IMR-90 (cell line): Measurements from ENCODE around the gene DHRS7B. TPM values are rescaled to one million over a fixed set of nuclear protein-coding genes. Genes with fewer than 3 reads are reported as not detected.

ENCODE experiments used
- ATAC-seq: fragments of 200-7000 bp; cut with Tn5 transposase; 2 replicates; pipeline ENCODE4 v1.9.1; 2020; ENCODE audit warnings: low read depth, mild to moderate bottlenecking, moderate library complexity
- BruUV-seq: library from RNA; stranded (reverse); fragments of 400-500 nt; replicated peaks from 2 replicates; lab custom pipeline; 2021; lab: Mats Ljungman, UMichigan
- CTCF ChIA-PET: fragments of 300-600 bp; formaldehyde crosslinking; extraction: SDS; loops from one replicate; lab custom pipeline; 2021; ENCODE audit warnings: antibody characterized with exemption; lab: Yijun Ruan, JAX
- POLR2A ChIA-PET: fragments of 300-600 bp; sonication (Branson Sonifier 250); formaldehyde crosslinking; loops from one replicate; lab custom pipeline; 2022; ENCODE audit warnings: antibody characterized with exemption; ENCODE audit not compliant: unreplicated experiment; lab: Charles Lee
- DNase-seq: peaks from one replicate; pipeline ENCODE4 v3.0.0; 2013
- H2AFZ ChIP-seq: replicated peaks from 2 replicates; pipeline ENCODE3; 2013; ENCODE audit warnings: low read length, mild to moderate bottlenecking; ENCODE audit not compliant: poor library complexity
- H2AK5ac ChIP-seq: 2 replicates; pipeline ENCODE4 v1.6.1; 2013; ENCODE audit warnings: low read depth, low read length, inconsistent platforms
- H2AK9ac ChIP-seq: replicated peaks from 2 replicates; pipeline ENCODE3; 2013; ENCODE audit warnings: mild to moderate bottlenecking, low read depth, low read length, moderate library complexity; ENCODE audit not compliant: poor library complexity
- H2BK120ac ChIP-seq: 2 replicates; pipeline ENCODE4 v1.6.1; 2013; ENCODE audit warnings: low read depth, low read length, inconsistent platforms
- H2BK15ac ChIP-seq: 3 replicates; pipeline ENCODE4 v1.6.1; 2013; ENCODE audit warnings: low read depth, low read length, inconsistent platforms
- H2BK20ac ChIP-seq: 2 replicates; pipeline ENCODE4 v1.6.1; 2013; ENCODE audit warnings: low read depth, mild to moderate bottlenecking, inconsistent platforms, low read length, moderate library complexity
- H2BK5ac ChIP-seq: 2 replicates; pipeline ENCODE4 v1.6.1; 2013; ENCODE audit warnings: mild to moderate bottlenecking, low read depth, low read length, inconsistent platforms; ENCODE audit not compliant: poor library complexity, severe bottlenecking
- H3K14ac ChIP-seq: replicated peaks from 2 replicates; pipeline ENCODE4 v1.6.1; 2013; ENCODE audit warnings: low read depth, low read length, inconsistent platforms
- H3K18ac ChIP-seq: 2 replicates; pipeline ENCODE4 v1.6.1; 2013; ENCODE audit warnings: low read depth, low read length, control low read depth
- H3K23ac ChIP-seq: 2 replicates; pipeline ENCODE4 v1.6.1; 2013; ENCODE audit warnings: low read depth, low read length, inconsistent platforms
- H3K27ac ChIP-seq: 2 replicates; pipeline ENCODE4 v1.5.1; 2013; ENCODE audit warnings: mild to moderate bottlenecking, control low read depth, low read length; ENCODE audit not compliant: insufficient read depth
- H3K27me3 ChIP-seq: 2 replicates; pipeline ENCODE4 v1.6.1; 2013; ENCODE audit warnings: low read length; ENCODE audit not compliant: control insufficient read depth, insufficient read depth
- H3K36me3 ChIP-seq: 2 replicates; pipeline ENCODE4 v1.6.1; 2013; ENCODE audit warnings: low read length, mixed read lengths; ENCODE audit not compliant: control insufficient read depth, insufficient read depth
- H3K4ac ChIP-seq: 2 replicates; pipeline ENCODE4 v1.6.1; 2013; ENCODE audit warnings: low read depth, low read length, inconsistent platforms
- H3K4me1 ChIP-seq: 2 replicates; pipeline ENCODE4 v1.6.1; 2013; ENCODE audit warnings: low read length, mixed read lengths; ENCODE audit not compliant: control insufficient read depth, insufficient read depth
- H3K4me2 ChIP-seq: 2 replicates; pipeline ENCODE4 v1.6.1; 2013; ENCODE audit warnings: low read depth, mild to moderate bottlenecking, control low read depth, low read length, moderate library complexity
- H3K4me3 ChIP-seq: 2 replicates; pipeline ENCODE4 v1.5.1; 2013; ENCODE audit warnings: low read depth, mild to moderate bottlenecking, control low read depth, low read length, moderate library complexity; ENCODE audit not compliant: insufficient read depth
- H3K56ac ChIP-seq: 2 replicates; pipeline ENCODE4 v1.6.1; 2013; ENCODE audit warnings: low read length, inconsistent platforms; ENCODE audit not compliant: insufficient read depth; ENCODE audit errors: extremely low read depth
- H3K79me1 ChIP-seq, 2 experiments: 2 replicates each; pipeline ENCODE4 v1.6.1; 2013; ENCODE audit warnings: low read length in 2 of 2, inconsistent platforms in 1 of 2, low read depth in 1 of 2
- H3K9ac ChIP-seq: 2 replicates; pipeline ENCODE4 v1.6.1; 2013; ENCODE audit warnings: low read depth, low read length, control low read depth
- H3K9me1 ChIP-seq: 2 replicates; pipeline ENCODE4 v1.6.1; 2013; ENCODE audit warnings: low read length, inconsistent platforms; ENCODE audit not compliant: insufficient read depth
- H3K9me3 ChIP-seq: 2 replicates; pipeline ENCODE4 v1.6.1; 2013; ENCODE audit warnings: low read length; ENCODE audit not compliant: control insufficient read depth, insufficient read depth
- H4K20me1 ChIP-seq: 2 replicates; pipeline ENCODE4 v1.6.1; 2013; ENCODE audit warnings: low read length, inconsistent platforms; ENCODE audit not compliant: insufficient read depth
- H4K5ac ChIP-seq: 2 replicates; pipeline ENCODE4 v1.6.1; 2013; ENCODE audit warnings: mild to moderate bottlenecking, low read depth, low read length, control low read depth
- H4K8ac ChIP-seq, 2 experiments: 2 replicates each; pipeline ENCODE4 v1.6.1; 2013; ENCODE audit warnings: low read depth in 2 of 2, low read length in 2 of 2, control low read depth in 1 of 2, inconsistent platforms in 1 of 2
- H4K91ac ChIP-seq: 2 replicates; pipeline ENCODE4 v1.6.1; 2013; ENCODE audit warnings: low read depth, low read length, inconsistent platforms; ENCODE audit not compliant: insufficient read depth
- CEBPB ChIP-seq: IDR thresholded peaks from 2 replicates; pipeline ENCODE4 v1.6.1; 2012; ENCODE audit warnings: low read depth, low read length, improper control_type of control experiment
- CTCF ChIP-seq: conservative IDR thresholded peaks from 2 replicates; pipeline ENCODE4 v1.5.1; 2012; ENCODE audit warnings: mild to moderate bottlenecking, low read depth, low read length, improper control_type of control experiment
- ELK1 ChIP-seq: fragments of 150-350 bp; IDR thresholded peaks from 2 replicates; pipeline ENCODE4 v1.6.1; 2016; ENCODE audit warnings: low read depth, mild to moderate bottlenecking, low read length, moderate library complexity, borderline replicate concordance
- FOS ChIP-seq: fragments of 150-350 bp; IDR thresholded peaks from 2 replicates; pipeline ENCODE4 v1.6.1; 2016; ENCODE audit warnings: low read depth, low read length
- MAFK ChIP-seq: IDR thresholded peaks from 2 replicates; pipeline ENCODE4 v1.6.1; 2012; ENCODE audit warnings: low read depth, low read length, improper control_type of control experiment
- MXI1 ChIP-seq: IDR thresholded peaks from 2 replicates; pipeline ENCODE4 v1.6.1; 2012; ENCODE audit warnings: low read depth, mild to moderate bottlenecking, low read length, moderate library complexity, borderline replicate concordance
- NFE2L2 ChIP-seq: fragments of 150-350 bp; IDR thresholded peaks from 2 replicates; pipeline ENCODE4 v1.6.1; 2016; ENCODE audit warnings: low read depth, mild to moderate bottlenecking, low read length
- RAD21 ChIP-seq: IDR thresholded peaks from 2 replicates; pipeline ENCODE4 v1.6.1; 2012; ENCODE audit warnings: low read length, improper control_type of control experiment
- RFX5 ChIP-seq: IDR thresholded peaks from 2 replicates; pipeline ENCODE4 v1.8.0; 2012; ENCODE audit warnings: low read depth, mild to moderate bottlenecking, low read length, moderate library complexity
- SMC3 ChIP-seq: fragments of 150-350 bp; IDR thresholded peaks from 2 replicates; pipeline ENCODE4 v1.6.1; 2016; ENCODE audit warnings: low read depth, mild to moderate bottlenecking, antibody characterized with exemption, low read length, moderate library complexity
- USF2 ChIP-seq: fragments of 150-350 bp; IDR thresholded peaks from 2 replicates; pipeline ENCODE4 v1.6.1; 2017; ENCODE audit warnings: mild to moderate bottlenecking, antibody characterized with exemption, low read length, low read depth
- WGBS, 2 experiments: methylation state at CpG; one replicate each; pipeline versions ENCODE4 v1.1.5 to v1.1.7; 2013; ENCODE audit warnings: missing lambda C conversion rate in 2 of 2; ENCODE audit not compliant: insufficient read length in 1 of 2; ENCODE audit errors: extremely low coverage in 2 of 2; 5-methylcytosine and 5-hydroxymethylcytosine counted together
- dilution Hi-C: fragments of 300-500 bp; cut with HindIII; formaldehyde crosslinking; loops from one replicate; pipeline ENCODE4 v1.14.3; 2018; ENCODE audit warnings: low sequenced_read_pairs; ENCODE audit not compliant: unreplicated experiment
- in situ Hi-C: fragments of 300-500 bp; cut with MboI; formaldehyde crosslinking; loops from 3 replicates; pipeline ENCODE4 v1.14.3; 2019; ENCODE audit warnings: low sequenced_read_pairs, inconsistent platforms, mixed read lengths
- intact Hi-C: fragments of 100-400 bp; cut with micrococcal nuclease; formaldehyde crosslinking; loops from 2 replicates; pipeline ENCODE4 v1.10.0; 2022
- polyA plus RNA-seq, 3 experiments: library from polyadenylated mRNA; depleted of rRNA; stranded (reverse); fragments of >200 nt; gene quantifications; 2 replicates each; pipeline ENCODE4 v1.2.3, GENCODE V29; 2012; ENCODE audit warnings: low replicate concordance in 1 of 3
- total RNA-seq: library from RNA; depleted of rRNA; stranded (reverse); fragments of >200 nt; gene quantifications from 2 replicates; pipeline ENCODE4 v1.2.3, GENCODE V29; 2012

The DHRS7B gene
- total and polyA plus RNA-seq, 2 of the 4 experiments (the other 2 are of a cell fraction), result 24.4 to 34.4 TPM

GRCh38 chr17:21239680-21240368, 113.1 kb downstream of the DHRS7B start:
- Histone ChIP-seq H2BK120ac (no peak overlapping the region), H2AK9ac (peak overlapping the region; percentile 81), H3K9me1 (no peaks in the 10 kb centered on the region), H2AFZ (no peak overlapping the region), H2BK5ac (no peak overlapping the region), H3K79me1 (no peaks in the 10 kb centered on the region), H3K27me3 (no peaks in the 10 kb centered on the region), H4K20me1 (no peaks in the 10 kb centered on the region; the same call in 1 of the 2 replicates), H3K36me3 (peaks cover 7% of the 10 kb centered on the region; the same call in 1 of the 2 replicates), H4K5ac (no peak overlapping the region), H3K23ac (no peak overlapping the region), H3K18ac (no peak overlapping the region), H4K91ac (no peak overlapping the region), H2AK5ac (no peak overlapping the region), H3K4ac (no peak overlapping the region), H3K4me2 (no peak overlapping the region), H3K4me1 (0 out of 2 replicates have a peak, but pooled peaks cover 1% of the 10 kb centered on the region), H3K9ac (no peak overlapping the region), H3K9me3 (no peaks in the 10 kb centered on the region), H2BK15ac (no peak overlapping the region), H3K4me3 (no peak overlapping the region), H3K56ac (no peak overlapping the region), H2BK20ac (no peak overlapping the region), H4K8ac (no peak overlapping the region), H3K14ac (no peak overlapping the region), H3K27ac (no peak overlapping the region)
- intact Hi-C loops, result no loop called here
- TF ChIP-seq RAD21 (peak; percentile 34), RFX5 (no peak), NFE2L2 (no peak), CTCF (peak; percentile 42), MXI1 (no peak), USF2 (no peak), MAFK (no peak), SMC3 (peak; percentile 9; the same call in 1 of the 2 replicates), ELK1 (no peak), CEBPB (peak; percentile 62), FOS (no peak)
- DNase-seq, result peak; percentile 28
- CTCF ChIA-PET, result interaction anchor here (0.5 to 0.7 kb wide), 3 partner anchors 45 to 163 kb away, joined by 3 to 7 read pairs (median 4); no protein-coding TSS in a partner anchor
- WGBS, 2 experiments, result 50% methylated on average over 6 of the region's 12 CpGs; no CpG with 5 or more reads in 1 of the 2 experiments
- dilution Hi-C loops, result no loop called here
- peak; percentile 68 for ATAC-seq
- no TSS peak for BruUV-seq
- in situ Hi-C loops, result no loop called here
- POLR2A ChIA-PET, result no interaction called here
